Omental fat pad (tissue), 4 donors: ENCODE measurements around the gene NKD2. TPM values are rescaled to one million over a fixed set of nuclear protein-coding genes. Genes with fewer than 3 reads are reported as not detected.

Experiments
- ATAC-seq: fragments of 150-250 bp; one replicate; pipeline ENCODE4 v1.9.1; 2016; ENCODE audit warnings: mild to moderate bottlenecking, moderate library complexity; ENCODE audit not compliant: low FRiP score
- DNase-seq: peaks from one replicate; pipeline ENCODE4 v3.0.0-alpha.2; 2019; ENCODE audit warnings: low spot score
- total RNA-seq, 4 donors: library from RNA; depleted of rRNA; stranded (reverse); fragments of >200 nt; gene quantifications; one replicate each; pipeline ENCODE4 v1.1.0, GENCODE V29; 2016
- TF ChIP-seq, protein P1 (sequence below), 3 donors: fragments of 450-650 bp; IDR thresholded peaks; one replicate each; pipeline ENCODE4 v1.5.1; 2016 to 2017; ENCODE audit warnings: antibody characterized with exemption in 3 of 3, mild to moderate bottlenecking in 3 of 3, moderate library complexity in 2 of 3

The NKD2 gene
- total RNA-seq, 4 donors from 2014 or later, result 1.1 to 7.1 (median 1.8) TPM

DNA sequence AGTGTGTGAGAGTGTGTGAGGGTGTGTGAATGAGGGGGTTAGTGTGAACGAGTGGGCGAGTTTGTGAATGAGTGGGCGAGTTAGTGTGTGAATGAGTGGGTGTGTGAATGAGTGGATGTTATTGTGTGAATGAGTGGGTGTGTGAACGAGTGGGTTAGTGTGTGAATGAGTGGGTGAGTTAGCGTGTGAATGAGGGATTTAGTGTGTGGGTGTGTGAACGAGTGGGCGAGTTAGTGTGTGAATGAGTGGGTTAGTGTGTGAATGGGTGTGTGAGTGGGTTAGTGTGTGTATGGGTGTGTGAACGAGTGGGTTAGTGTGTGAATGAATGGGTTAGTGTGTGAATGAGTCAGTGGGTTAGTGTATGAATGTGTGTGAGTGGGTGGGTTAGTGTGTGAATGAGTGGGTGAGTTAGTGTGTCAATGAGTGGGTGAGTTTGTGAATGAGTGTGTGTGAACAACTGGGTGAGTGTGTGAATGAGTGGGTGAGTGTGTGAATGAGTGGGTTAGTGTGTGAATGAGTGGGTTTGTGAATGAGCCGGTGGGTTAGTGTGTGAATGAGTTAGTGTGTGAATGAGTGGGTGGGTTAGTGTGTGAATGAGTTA is 37.5 kb downstream of the NKD2 start:
- TF ChIP-seq, protein P1, sequence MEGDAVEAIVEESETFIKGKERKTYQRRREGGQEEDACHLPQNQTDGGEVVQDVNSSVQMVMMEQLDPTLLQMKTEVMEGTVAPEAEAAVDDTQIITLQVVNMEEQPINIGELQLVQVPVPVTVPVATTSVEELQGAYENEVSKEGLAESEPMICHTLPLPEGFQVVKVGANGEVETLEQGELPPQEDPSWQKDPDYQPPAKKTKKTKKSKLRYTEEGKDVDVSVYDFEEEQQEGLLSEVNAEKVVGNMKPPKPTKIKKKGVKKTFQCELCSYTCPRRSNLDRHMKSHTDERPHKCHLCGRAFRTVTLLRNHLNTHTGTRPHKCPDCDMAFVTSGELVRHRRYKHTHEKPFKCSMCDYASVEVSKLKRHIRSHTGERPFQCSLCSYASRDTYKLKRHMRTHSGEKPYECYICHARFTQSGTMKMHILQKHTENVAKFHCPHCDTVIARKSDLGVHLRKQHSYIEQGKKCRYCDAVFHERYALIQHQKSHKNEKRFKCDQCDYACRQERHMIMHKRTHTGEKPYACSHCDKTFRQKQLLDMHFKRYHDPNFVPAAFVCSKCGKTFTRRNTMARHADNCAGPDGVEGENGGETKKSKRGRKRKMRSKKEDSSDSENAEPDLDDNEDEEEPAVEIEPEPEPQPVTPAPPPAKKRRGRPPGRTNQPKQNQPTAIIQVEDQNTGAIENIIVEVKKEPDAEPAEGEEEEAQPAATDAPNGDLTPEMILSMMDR (IDR thresholded peaks at IDR 0.05), result no peak
- no peak for DNase-seq
- ATAC-seq, result no peak

DNA sequence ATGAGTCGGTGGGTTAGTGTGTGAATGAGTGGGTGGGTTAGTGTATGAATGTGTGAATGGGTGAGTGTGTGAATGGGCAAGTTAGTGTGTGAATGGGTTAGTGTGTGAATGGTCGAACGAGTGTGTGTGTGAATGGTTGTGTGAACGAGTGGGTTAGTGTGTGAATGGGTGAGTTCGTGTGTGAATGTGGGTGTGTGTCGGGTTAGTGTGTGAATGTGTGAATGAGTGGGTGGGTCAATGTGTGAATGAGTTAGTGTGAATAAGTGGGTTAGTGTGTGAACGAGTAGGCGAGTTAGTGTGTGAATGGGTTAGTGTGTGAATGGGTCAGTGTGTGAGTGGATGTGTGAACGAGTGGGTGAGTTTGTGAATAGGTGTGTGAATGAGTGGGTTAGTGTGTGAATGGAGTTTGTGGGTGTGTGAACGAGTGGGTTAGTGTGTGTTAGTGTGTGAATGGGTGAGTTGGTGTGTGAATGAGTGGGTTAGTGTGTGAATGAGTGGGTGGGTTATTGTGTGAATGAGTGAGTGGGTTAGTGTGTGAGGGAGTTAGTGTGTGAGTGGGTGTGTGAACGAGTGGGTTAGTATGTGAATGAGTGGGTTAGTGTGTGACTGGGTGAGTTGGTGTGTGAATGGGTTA is 38.8 kb downstream of the NKD2 start:
- TF ChIP-seq, protein P1 (IDR thresholded peaks at IDR 0.05), result no peak
- DNase-seq, result no peak

DNA sequence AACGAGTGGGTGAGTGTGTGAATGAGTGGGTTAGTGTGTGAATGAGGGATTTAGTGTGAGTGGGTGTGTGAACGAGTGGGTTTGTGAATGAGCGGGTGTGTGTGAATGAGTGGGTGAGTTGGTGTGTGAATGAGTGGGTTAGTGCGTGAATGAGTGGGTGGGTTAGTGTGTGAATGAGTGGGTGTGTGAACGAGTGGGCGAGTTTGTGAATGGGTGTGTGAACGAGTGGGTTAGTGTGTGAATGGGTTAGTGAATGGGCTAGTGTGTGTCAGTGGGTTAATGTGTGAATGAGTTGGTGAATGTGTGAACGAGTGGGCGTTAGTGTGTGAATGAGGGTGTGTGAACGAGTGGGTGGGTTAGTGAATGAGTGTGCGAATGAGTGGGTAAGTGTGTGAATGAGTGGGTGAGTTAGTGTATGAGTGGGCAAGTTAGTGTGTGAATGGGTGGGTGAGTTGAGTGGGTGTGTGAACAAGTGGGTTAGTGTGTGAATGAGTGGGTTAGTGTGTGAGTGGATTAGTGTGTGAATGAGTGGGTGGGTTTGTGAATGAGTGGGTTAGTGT is 39.6 kb downstream of the NKD2 start:
- DNase-seq (no peak), ATAC-seq (no peak)
- TF ChIP-seq, protein P1 (IDR thresholded peaks at IDR 0.05), result no peak

More for the DNA sequence above, 38.8 kb downstream of the NKD2 start:
- ATAC-seq, result no peak

DNA sequence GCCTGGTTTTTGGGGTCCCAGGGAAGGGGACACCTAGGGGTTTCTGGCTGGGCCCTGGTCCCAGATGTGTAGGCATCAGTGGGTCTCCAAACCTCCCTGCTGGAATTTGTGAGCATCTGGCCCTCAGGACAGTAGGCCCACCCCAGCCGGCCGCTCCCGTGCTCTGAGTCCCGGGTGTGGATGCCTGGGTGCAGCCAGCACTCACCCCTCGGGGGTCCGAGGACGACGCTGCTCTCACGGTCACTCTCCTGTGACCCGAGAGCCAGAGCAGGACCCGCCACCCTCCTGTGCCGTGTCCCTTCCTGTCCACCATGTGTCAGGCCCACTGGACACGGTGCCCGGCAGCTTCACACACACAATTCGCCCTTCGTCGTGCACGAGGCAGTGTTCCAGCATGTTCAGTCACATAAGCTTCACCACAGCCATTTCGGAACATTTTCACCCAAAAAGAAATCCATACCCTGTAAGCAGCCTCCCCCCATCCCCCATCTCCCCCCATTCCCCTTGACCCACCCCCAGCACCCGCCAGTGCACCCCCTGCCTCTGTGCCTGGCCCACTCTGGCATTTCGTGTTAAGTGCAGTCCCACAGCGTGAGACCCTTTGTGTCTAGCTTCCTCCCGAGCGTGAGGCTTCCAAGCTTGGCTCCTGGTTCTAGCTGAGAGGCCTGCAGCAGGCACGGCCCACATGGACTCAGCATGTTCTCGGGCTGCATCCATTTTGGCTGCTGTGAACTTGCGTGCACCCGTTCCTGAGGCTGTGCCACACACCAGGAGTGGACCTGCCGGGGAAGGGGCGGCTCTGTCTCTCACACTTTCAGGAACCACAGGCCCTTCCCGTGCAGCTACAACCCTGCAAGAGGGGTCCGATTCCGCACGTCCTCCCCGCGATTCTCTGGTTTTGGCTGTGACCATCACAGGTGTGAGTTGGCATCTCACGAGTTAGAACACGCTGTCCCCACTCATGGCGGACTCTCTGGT is 40.5 kb downstream of the NKD2 start:
- DNase-seq, result no peak
- TF ChIP-seq, protein P1 (IDR thresholded peaks at IDR 0.05), result no peak
- ATAC-seq, result no peak

DNA sequence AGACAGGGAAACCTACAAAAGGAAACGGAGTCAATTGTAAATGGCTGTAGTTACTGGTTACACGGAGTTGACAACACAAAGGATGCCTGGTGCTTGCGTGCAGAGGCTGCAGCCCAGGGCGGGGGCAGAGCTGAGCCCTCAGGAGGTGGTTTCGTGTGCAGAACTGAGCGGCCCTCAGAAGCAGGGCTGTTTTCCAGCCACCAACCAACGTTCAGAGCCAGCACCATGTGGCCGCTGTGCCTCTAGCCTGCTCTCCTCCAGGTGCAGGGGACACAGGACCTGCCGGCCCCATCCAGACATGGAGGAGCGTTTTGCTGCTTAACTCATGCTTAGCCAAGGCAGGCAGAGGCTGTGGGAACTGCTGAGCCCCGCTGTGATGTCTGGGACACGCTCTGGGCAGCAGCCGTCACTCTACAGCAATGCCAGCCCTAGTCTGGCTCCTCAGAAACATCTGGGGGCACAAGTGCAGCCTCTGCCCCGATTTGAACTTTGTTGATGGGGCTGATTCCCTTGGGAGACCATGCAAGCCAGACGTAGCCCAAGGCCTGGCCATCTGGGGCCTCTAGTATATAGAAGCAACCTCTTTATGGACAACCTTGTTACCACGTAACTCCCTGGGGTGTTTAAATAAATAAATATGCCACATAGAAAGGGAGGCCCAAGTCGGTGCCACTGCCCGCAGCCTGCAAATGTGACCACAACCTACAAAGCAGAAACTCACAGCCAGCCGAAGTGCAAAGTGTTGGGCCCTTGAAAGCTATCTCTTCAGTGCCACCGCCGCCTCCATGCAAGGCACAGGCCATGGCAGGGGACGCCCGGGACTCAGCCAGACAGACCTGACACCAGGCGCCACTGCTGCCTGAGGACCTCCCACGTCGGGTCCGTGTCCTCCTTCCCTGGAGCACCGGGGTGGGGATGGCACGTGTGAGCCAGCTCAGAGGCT is 42.1 kb downstream of the NKD2 start:
- TF ChIP-seq, protein P1 (IDR thresholded peaks at IDR 0.05), result no peak
- no peak for DNase-seq
- no peak for ATAC-seq

DNA sequence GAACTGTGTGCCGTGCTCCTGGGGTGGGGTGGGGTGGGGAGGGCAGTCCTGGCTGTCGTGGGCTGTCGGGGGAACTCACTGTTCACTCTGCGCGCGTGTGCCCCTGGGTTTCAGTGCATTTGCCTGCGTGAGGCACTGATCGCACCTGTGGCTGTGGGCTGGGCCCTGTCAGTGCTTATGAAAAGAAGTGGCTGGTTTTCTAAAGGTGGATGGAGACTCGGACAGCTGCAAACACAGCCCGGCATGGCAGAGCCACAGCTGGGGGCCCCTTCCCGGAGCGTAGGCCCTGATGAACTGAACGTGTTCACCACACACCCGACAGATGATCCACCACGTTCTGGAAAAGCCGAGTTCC is 42.7 kb downstream of the NKD2 start:
- ATAC-seq, result no peak
- DNase-seq, result no peak

More for the DNA sequence above, 42.7 kb downstream of the NKD2 start:
- TF ChIP-seq, protein P1 (IDR thresholded peaks at IDR 0.05), result no peak
